GM18507 (cell line): ENCODE results near the gene DHRS9.

Experiments used
- DNase-seq: peaks from one replicate; pipeline ENCODE4 v3.0.0; 2011; ENCODE audit warnings: low read depth; ENCODE audit not compliant: insufficient read length; ENCODE audit errors: extremely low spot score
- FAIRE-seq: peaks from 2 replicates; lab custom pipeline; 2011; peaks lifted over from hg19 to GRCh38; lab: Jason Lieb, UNC

The DHRS9 gene

GRCh38 chr2:169091256-169091655, 21.9 kb downstream of the DHRS9 start:
- FAIRE-seq (no peak), DNase-seq (no peak)

- FAIRE-seq, result no peak
- no peak for DNase-seq
These were observed 22.6 kb downstream of the DHRS9 start for GRCh38 chr2:169091761-169092519.

GRCh38 chr2:169093535-169093934, 24.2 kb downstream of the DHRS9 start:
- DNase-seq (no peak), FAIRE-seq (no peak)

- FAIRE-seq (no peak), DNase-seq (no peak)
These were observed 25.3 kb downstream of the DHRS9 start for GRCh38 chr2:169094676-169095075.

- no peak for FAIRE-seq
These were observed 26.3 kb downstream of the DHRS9 start for GRCh38 chr2:169095621-169096105.

GRCh38 chr2:169104848-169105247, 35.5 kb downstream of the DHRS9 start:
- DNase-seq, result no peak
- no peak for FAIRE-seq

More at GRCh38 chr2:169095621-169096105, 26.3 kb downstream of the DHRS9 start:
- no peak for DNase-seq

GRCh38 chr2:169105476-169105875, 36.1 kb downstream of the DHRS9 start:
- no peak for DNase-seq
- no peak for FAIRE-seq

- DNase-seq (no peak), FAIRE-seq (no peak)
These were observed 36.8 kb downstream of the DHRS9 start for GRCh38 chr2:169106134-169106533.

GRCh38 chr2:169106563-169107545, 37.5 kb downstream of the DHRS9 start:
- DNase-seq, result no peak
- no peak for FAIRE-seq

GRCh38 chr2:169107645-169108044, 38.3 kb downstream of the DHRS9 start:
- FAIRE-seq (peak; percentile 86), DNase-seq (peak; percentile 18)

GRCh38 chr2:169108099-169108884, 38.9 kb downstream of the DHRS9 start:
- no peak for FAIRE-seq
- DNase-seq, result no peak

- FAIRE-seq, result peak; percentile 85
These were observed 40.4 kb downstream of the DHRS9 start for GRCh38 chr2:169109502-169110409.

GRCh38 chr2:169110419-169110818, 41.1 kb downstream of the DHRS9 start:
- FAIRE-seq, result no peak
- no peak for DNase-seq

More at GRCh38 chr2:169109502-169110409, 40.4 kb downstream of the DHRS9 start:
- peak; percentile 29 for DNase-seq

GRCh38 chr2:169110916-169111315, 41.6 kb downstream of the DHRS9 start:
- no peak for FAIRE-seq
- DNase-seq, result no peak

GRCh38 chr2:169112841-169113240, 43.5 kb downstream of the DHRS9 start:
- no peak for DNase-seq
- no peak for FAIRE-seq

- DNase-seq, result no peak
- no peak for FAIRE-seq
These were observed 44.7 kb downstream of the DHRS9 start for GRCh38 chr2:169114056-169114455.

- DNase-seq (no peak), FAIRE-seq (no peak)
These were observed 47.0 kb downstream of the DHRS9 start for GRCh38 chr2:169116327-169116726.

- FAIRE-seq (no peak), DNase-seq (no peak)
These were observed 47.6 kb downstream of the DHRS9 start for GRCh38 chr2:169116993-169117392.
